Measurements from ENCODE around the gene MYOM3.

MYOM3 gene

DNA sequence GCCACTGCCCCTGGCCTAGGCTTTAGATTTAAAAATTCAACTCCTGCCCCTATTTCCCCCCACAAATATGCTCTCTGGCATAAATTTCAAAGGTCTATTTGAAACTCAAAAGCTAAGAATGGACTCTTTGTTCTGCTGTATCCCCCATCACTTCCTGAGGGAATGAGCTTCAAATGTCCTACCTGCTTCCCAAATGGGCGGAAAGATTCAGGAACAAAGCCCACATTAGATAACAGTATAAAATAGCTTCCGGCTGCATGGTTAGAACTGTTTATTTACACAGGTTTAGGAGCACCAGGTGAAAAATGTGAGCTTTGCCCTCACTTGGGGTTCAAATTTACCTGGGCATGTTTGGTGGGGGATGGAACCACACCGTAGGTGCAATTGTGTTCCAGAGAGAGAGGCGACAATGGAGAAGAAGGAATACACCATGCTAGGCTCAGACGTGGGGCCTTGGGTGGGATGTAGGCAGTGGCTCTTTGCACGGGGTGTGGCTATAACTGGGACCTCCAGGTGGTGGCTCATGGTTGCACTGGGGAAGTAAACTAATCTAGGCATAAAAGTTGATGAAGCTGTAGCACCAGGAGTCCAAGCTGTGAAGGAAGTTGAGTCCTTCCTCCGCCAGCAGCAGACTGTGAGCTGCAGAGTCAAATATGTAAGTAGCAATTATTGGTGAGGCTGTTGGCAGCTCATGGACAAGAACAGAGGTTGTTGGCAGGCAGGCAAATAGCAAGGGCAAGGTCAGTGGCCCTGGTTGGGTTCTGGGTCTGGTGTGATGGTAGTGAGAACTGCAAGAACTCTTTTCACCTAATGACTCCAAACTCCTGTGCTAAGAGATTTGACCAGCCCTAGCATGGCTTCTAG, 90.3 kb downstream of the MYOM3 start:
- Histone ChIP-seq H3K4me1 (ENCODE audit: control insufficient read depth, insufficient read depth, low read depth, low read length) (peaks cover 26% of the 10 kb centered on the region), H3K79me1 (replicated peaks; ENCODE audit: low read length, poor library complexity, severe bottlenecking) (peaks cover 1% of the 10 kb centered on the region), H4K8ac (ENCODE audit: low read length) (peak overlapping the region; percentile 24), H2BK5ac (ENCODE audit: low read depth, low read length, poor library complexity, severe bottlenecking) (no peak overlapping the region), H3K9ac (ENCODE audit: low read length) (peak overlapping the region; percentile 73), H2AK5ac (ENCODE audit: low read length, severe bottlenecking) (peak overlapping the region; percentile 88), H3K27ac (ENCODE audit: low read length, poor library complexity, severe bottlenecking) (peak overlapping the region; percentile 78), H3K27me3 (ENCODE audit: control insufficient read depth in 1 of 2, insufficient read depth in 1 of 2, low read length in 2 of 2) (no peaks in the 10 kb centered on the region), H2BK120ac (ENCODE audit: low read depth, low read length) (no peak overlapping the region), H2BK12ac (ENCODE audit: low read length in 2 of 2) (peak overlapping the region; percentile 17 to 83), H3K18ac (ENCODE audit: low read depth in 1 of 2, low read length in 2 of 2) (peak overlapping the region; percentile 5 to 74), H3K4me3 (ENCODE audit: insufficient read depth in 1 of 2, low read depth in 1 of 2, low read length in 2 of 2) (no peak overlapping the region), H4K91ac (ENCODE audit: low read length) (peak overlapping the region; percentile 14), H2BK15ac (ENCODE audit: low read depth, poor library complexity, severe bottlenecking) (peak overlapping the region; percentile 49), H3K4ac (ENCODE audit: low read depth in 1 of 2, low read length in 2 of 2) (peak overlapping the region in 1 of 2 experiments; percentile 51), H2AFZ (ENCODE audit: low read depth, low read length) (peak overlapping the region; percentile 36), H3K23ac (ENCODE audit: low read length in 2 of 2) (no peak overlapping the region), H3K9me3 (ENCODE audit: control insufficient read depth, low read length) (no peaks in the 10 kb centered on the region), H3K36me3 (ENCODE audit: control insufficient read depth in 1 of 2, insufficient read depth in 2 of 2, low read depth in 1 of 2, low read length in 2 of 2) (no peaks in the 10 kb centered on the region), H3K14ac (ENCODE audit: low read length in 2 of 2) (no peak overlapping the region), H3K4me2 (ENCODE audit: low read length, poor library complexity, severe bottlenecking) (no peak overlapping the region)
- no peak for DNase-seq
- 95% methylated on average over 7 of the region's 7 CpGs for WGBS

DNA sequence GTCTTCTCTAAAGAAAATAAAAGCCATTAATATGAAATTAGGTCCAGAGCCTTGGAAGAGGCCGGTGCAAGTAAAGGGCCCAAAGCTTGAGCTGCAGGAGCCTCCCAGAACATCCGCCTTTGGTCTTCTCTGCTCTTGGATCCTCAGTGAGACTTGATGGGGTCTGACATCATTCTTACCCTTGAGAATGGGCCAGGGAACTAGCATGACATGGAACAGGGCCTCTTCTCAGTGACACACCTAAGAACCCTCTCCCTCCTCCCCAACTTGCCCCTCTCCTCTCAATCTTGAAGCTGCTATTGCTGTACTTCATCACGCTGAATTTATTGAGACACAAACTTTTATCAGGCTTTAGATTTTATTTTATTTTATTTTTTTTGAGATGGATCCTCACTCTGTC, 91.5 kb downstream of the MYOM3 start:
- no peak overlapping the region for H4K8ac ChIP-seq (ENCODE audit: low read length)
- H3K36me3 ChIP-seq (ENCODE audit: control insufficient read depth in 1 of 2, insufficient read depth in 2 of 2, low read depth in 1 of 2, low read length in 2 of 2): no peaks in the 10 kb centered on the region
- no peak overlapping the region for H3K14ac ChIP-seq (ENCODE audit: low read length in 2 of 2)
- H3K79me1 ChIP-seq (replicated peaks; ENCODE audit: low read length, poor library complexity, severe bottlenecking): peaks cover 1% of the 10 kb centered on the region
- no peak overlapping the region for H3K23ac ChIP-seq (ENCODE audit: low read length in 2 of 2)
- H2BK15ac ChIP-seq (ENCODE audit: low read depth, poor library complexity, severe bottlenecking): peak overlapping the region; percentile 30
- H2BK12ac ChIP-seq (ENCODE audit: low read length in 2 of 2): peak overlapping the region; percentile 44 to 87
- peak overlapping the region; percentile 91 for H3K9ac ChIP-seq (ENCODE audit: low read length)
- no peak overlapping the region for H3K4me2 ChIP-seq (ENCODE audit: low read length, poor library complexity, severe bottlenecking)
- H3K4ac ChIP-seq (ENCODE audit: low read depth in 1 of 2, low read length in 2 of 2): peak overlapping the region; percentile 13 to 53
- no peak overlapping the region for H3K27ac ChIP-seq (ENCODE audit: low read length, poor library complexity, severe bottlenecking)
- no peak overlapping the region for H4K91ac ChIP-seq (ENCODE audit: low read length)
- H3K9me3 ChIP-seq (ENCODE audit: control insufficient read depth, low read length): no peaks in the 10 kb centered on the region
- H3K18ac ChIP-seq (ENCODE audit: low read depth in 1 of 2, low read length in 2 of 2): no peak overlapping the region
- H2BK120ac ChIP-seq (ENCODE audit: low read depth, low read length): peak overlapping the region; percentile 50
- no peak overlapping the region for H2BK5ac ChIP-seq (ENCODE audit: low read depth, low read length, poor library complexity, severe bottlenecking)
- peak overlapping the region; percentile 93 for H2AK5ac ChIP-seq (ENCODE audit: low read length, severe bottlenecking)
- peak overlapping the region in 1 of 2 experiments; percentile 17 for H3K4me3 ChIP-seq (ENCODE audit: insufficient read depth in 1 of 2, low read depth in 1 of 2, low read length in 2 of 2)
- H3K4me1 ChIP-seq (ENCODE audit: control insufficient read depth, insufficient read depth, low read depth, low read length): peaks cover 26% of the 10 kb centered on the region
- no peaks in the 10 kb centered on the region for H3K27me3 ChIP-seq (ENCODE audit: control insufficient read depth in 1 of 2, insufficient read depth in 1 of 2, low read length in 2 of 2)
- no peak for DNase-seq
- no peak overlapping the region for H2AFZ ChIP-seq (ENCODE audit: low read depth, low read length)
- whole genome bisulfite sequencing: 95% methylated on average over 2 of the region's 3 CpGs

DNA sequence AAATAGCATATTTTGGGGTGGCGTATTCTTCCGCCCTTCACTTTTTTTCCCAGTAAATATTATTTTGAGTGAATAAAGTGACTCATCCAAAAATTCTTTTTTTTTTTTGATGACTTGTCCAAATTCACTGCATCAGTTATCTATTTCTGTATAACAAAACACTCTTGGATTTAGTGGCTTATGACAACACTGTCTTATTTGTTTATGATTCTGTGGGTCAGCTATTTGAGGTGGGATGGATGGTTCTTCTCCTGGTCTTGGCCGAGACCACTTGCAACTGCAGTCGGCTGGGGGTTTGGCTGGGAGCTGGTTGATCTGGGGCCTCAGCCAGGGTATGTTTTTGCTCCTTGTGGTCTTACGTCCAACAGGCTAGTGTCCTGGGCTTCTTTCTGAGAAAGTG, 91.9 kb downstream of the MYOM3 start:
- Histone ChIP-seq H3K23ac (ENCODE audit: low read length in 2 of 2) (no peak overlapping the region), H3K14ac (ENCODE audit: low read length in 2 of 2) (no peak overlapping the region), H2BK5ac (ENCODE audit: low read depth, low read length, poor library complexity, severe bottlenecking) (no peak overlapping the region), H3K4me2 (ENCODE audit: low read length, poor library complexity, severe bottlenecking) (no peak overlapping the region), H2AK5ac (ENCODE audit: low read length, severe bottlenecking) (peak overlapping the region; percentile 21), H3K27ac (ENCODE audit: low read length, poor library complexity, severe bottlenecking) (no peak overlapping the region), H2BK120ac (ENCODE audit: low read depth, low read length) (peak overlapping the region; percentile 50), H4K91ac (ENCODE audit: low read length) (no peak overlapping the region), H3K18ac (ENCODE audit: low read depth in 1 of 2, low read length in 2 of 2) (no peak overlapping the region), H2BK12ac (ENCODE audit: low read length in 2 of 2) (peak overlapping the region; percentile 27 to 44), H3K79me1 (replicated peaks; ENCODE audit: low read length, poor library complexity, severe bottlenecking) (peaks cover 1% of the 10 kb centered on the region), H3K4me1 (ENCODE audit: control insufficient read depth, insufficient read depth, low read depth, low read length) (peaks cover 26% of the 10 kb centered on the region), H3K9me3 (ENCODE audit: control insufficient read depth, low read length) (no peaks in the 10 kb centered on the region), H2BK15ac (ENCODE audit: low read depth, poor library complexity, severe bottlenecking) (peak overlapping the region; percentile 30), H3K4me3 (ENCODE audit: insufficient read depth in 1 of 2, low read depth in 1 of 2, low read length in 2 of 2) (peak overlapping the region in 1 of 2 experiments; percentile 17), H2AFZ (ENCODE audit: low read depth, low read length) (no peak overlapping the region), H3K36me3 (ENCODE audit: control insufficient read depth in 1 of 2, insufficient read depth in 2 of 2, low read depth in 1 of 2, low read length in 2 of 2) (no peaks in the 10 kb centered on the region), H3K4ac (ENCODE audit: low read depth in 1 of 2, low read length in 2 of 2) (peak overlapping the region in 1 of 2 experiments; percentile 13), H4K8ac (ENCODE audit: low read length) (no peak overlapping the region), H3K9ac (ENCODE audit: low read length) (peak overlapping the region; percentile 91), H3K27me3 (ENCODE audit: control insufficient read depth in 1 of 2, insufficient read depth in 1 of 2, low read length in 2 of 2) (no peaks in the 10 kb centered on the region)
- peak; percentile 17 for DNase-seq
- 79% methylated on average over 3 of the region's 5 CpGs for WGBS
